SK-N-SH treated with all-trans-retinoic acid at 6 μM for 48 hours (cell line): ENCODE data around the gene PIBF1.

ENCODE experiments used
- ATAC-seq: fragments of 200-7000 bp; cut with Tn5 transposase; 3 replicates; pipeline ENCODE4 v1.9.1; 2020; ENCODE audit warnings: mild to moderate bottlenecking, moderate library complexity
- ARNTL ChIP-seq: fragments of 450-650 bp; formaldehyde crosslinking; IDR thresholded peaks from 2 replicates; pipeline ENCODE4 v1.5.0; 2020; ENCODE audit warnings: low read depth, mild to moderate bottlenecking, moderate library complexity, borderline replicate concordance
- CSDC2 ChIP-seq: fragments of 250-450 bp; sonication (Bioruptor Pico); IDR thresholded peaks from 2 replicates; pipeline ENCODE4 v1.5.0; 2020; ENCODE audit warnings: mild to moderate bottlenecking, moderate library complexity
- CSRNP3 ChIP-seq: fragments of 250-450 bp; sonication (Bioruptor Pico); IDR thresholded peaks from 2 replicates; pipeline ENCODE4 v1.5.1; 2021; ENCODE audit warnings: mild to moderate bottlenecking, moderate library complexity
- GLIS3 ChIP-seq: fragments of 250-450 bp; sonication (Bioruptor Pico); IDR thresholded peaks from 2 replicates; pipeline ENCODE4 v1.5.0; 2020; ENCODE audit warnings: mild to moderate bottlenecking, moderate library complexity
- ISL1 ChIP-seq: fragments of 250-450 bp; sonication (Bioruptor Pico); IDR thresholded peaks from 2 replicates; pipeline ENCODE4 v2.1.2; 2022; ENCODE audit warnings: mild to moderate bottlenecking, moderate library complexity
- OSR1 ChIP-seq: fragments of 250-450 bp; sonication (Bioruptor Pico); IDR thresholded peaks from 2 replicates; pipeline ENCODE4 v1.8.0; 2022; ENCODE audit warnings: moderate library complexity, mild to moderate bottlenecking, inconsistent platforms
- POU6F1 ChIP-seq: fragments of 250-450 bp; sonication (Bioruptor Pico); IDR thresholded peaks from 2 replicates; pipeline ENCODE4 v1.8.0; 2021; ENCODE audit warnings: low read depth, mild to moderate bottlenecking, moderate library complexity, borderline replicate concordance
- PPARA ChIP-seq: fragments of 250-450 bp; sonication (Bioruptor Pico); IDR thresholded peaks from 2 replicates; pipeline ENCODE4 v1.5.0; 2020; ENCODE audit warnings: mild to moderate bottlenecking, borderline replicate concordance
- RARB ChIP-seq: fragments of 250-450 bp; sonication (Bioruptor Pico); IDR thresholded peaks from 2 replicates; pipeline ENCODE4 v1.8.0; 2021; ENCODE audit warnings: mild to moderate bottlenecking, moderate library complexity
- TCF4 ChIP-seq: fragments of 250-450 bp; sonication (Bioruptor Pico); IDR thresholded peaks from 2 replicates; pipeline ENCODE4 v1.8.0; 2021; ENCODE audit warnings: mild to moderate bottlenecking, moderate library complexity, borderline replicate concordance
- TOX ChIP-seq: fragments of 250-450 bp; sonication (Bioruptor Pico); IDR thresholded peaks from 2 replicates; pipeline ENCODE4 v1.8.0; 2021; ENCODE audit warnings: mild to moderate bottlenecking, moderate library complexity, borderline replicate concordance
- ZC3H10 ChIP-seq: fragments of 250-450 bp; sonication (Bioruptor Pico); IDR thresholded peaks from 2 replicates; pipeline ENCODE4 v1.5.1; 2021; ENCODE audit warnings: mild to moderate bottlenecking, moderate library complexity
- ZFP3 ChIP-seq: fragments of 250-450 bp; sonication (Bioruptor Pico); IDR thresholded peaks from 2 replicates; pipeline ENCODE4 v1.5.0; 2020; ENCODE audit warnings: mild to moderate bottlenecking, moderate library complexity
- ZFP30 ChIP-seq: fragments of 450-650 bp; formaldehyde crosslinking; IDR thresholded peaks from 2 replicates; pipeline ENCODE4 v1.5.0; 2022; ENCODE audit warnings: mild to moderate bottlenecking, moderate library complexity
- ZNF565 ChIP-seq: fragments of 450-650 bp; formaldehyde crosslinking; conservative IDR thresholded peaks from 2 replicates; pipeline ENCODE4 v1.5.0; 2020; ENCODE audit warnings: low read depth, mild to moderate bottlenecking, moderate library complexity
- ZNF70 ChIP-seq: fragments of 450-650 bp; formaldehyde crosslinking; IDR thresholded peaks from 2 replicates; pipeline ENCODE4 v1.5.0; 2020; ENCODE audit warnings: mild to moderate bottlenecking, moderate library complexity
- ZNF8 ChIP-seq: fragments of 450-650 bp; formaldehyde crosslinking; IDR thresholded peaks from 2 replicates; pipeline ENCODE4 v1.5.0; 2020; ENCODE audit warnings: mild to moderate bottlenecking, moderate library complexity
- TF ChIP-seq, protein P1 (sequence below): fragments of 250-450 bp; sonication (Bioruptor Pico); IDR thresholded peaks from 2 replicates; pipeline ENCODE4 v1.5.1; 2020; ENCODE audit warnings: low read depth, mild to moderate bottlenecking, moderate library complexity
- TF ChIP-seq, protein P2 (sequence below): fragments of 250-450 bp; sonication (Bioruptor Pico); IDR thresholded peaks from 2 replicates; pipeline ENCODE4 v1.5.0; 2020; ENCODE audit warnings: mild to moderate bottlenecking, moderate library complexity

The PIBF1 gene

GRCh38 chr13:72823724-72824123 lies 41.8 kb downstream of the PIBF1 start (continued):
- TF ChIP-seq POU6F1 (no peak), ZFP3 (CRISPR knock-in tag) (no peak), TOX (no peak), GLIS3 (CRISPR knock-in tag) (no peak)
- TF ChIP-seq, all 23 proteins: peak for 0

- ATAC-seq: no peak
- TF ChIP-seq, protein P1, sequence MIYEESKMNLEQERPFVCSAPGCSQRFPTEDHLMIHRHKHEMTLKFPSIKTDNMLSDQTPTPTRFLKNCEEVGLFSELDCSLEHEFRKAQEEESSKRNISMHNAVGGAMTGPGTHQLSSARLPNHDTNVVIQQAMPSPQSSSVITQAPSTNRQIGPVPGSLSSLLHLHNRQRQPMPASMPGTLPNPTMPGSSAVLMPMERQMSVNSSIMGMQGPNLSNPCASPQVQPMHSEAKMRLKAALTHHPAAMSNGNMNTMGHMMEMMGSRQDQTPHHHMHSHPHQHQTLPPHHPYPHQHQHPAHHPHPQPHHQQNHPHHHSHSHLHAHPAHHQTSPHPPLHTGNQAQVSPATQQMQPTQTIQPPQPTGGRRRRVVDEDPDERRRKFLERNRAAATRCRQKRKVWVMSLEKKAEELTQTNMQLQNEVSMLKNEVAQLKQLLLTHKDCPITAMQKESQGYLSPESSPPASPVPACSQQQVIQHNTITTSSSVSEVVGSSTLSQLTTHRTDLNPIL: no peak
- TF ChIP-seq ZNF70 (CRISPR knock-in tag): no peak
- TF ChIP-seq POU6F1: no peak
- TF ChIP-seq, protein P2, sequence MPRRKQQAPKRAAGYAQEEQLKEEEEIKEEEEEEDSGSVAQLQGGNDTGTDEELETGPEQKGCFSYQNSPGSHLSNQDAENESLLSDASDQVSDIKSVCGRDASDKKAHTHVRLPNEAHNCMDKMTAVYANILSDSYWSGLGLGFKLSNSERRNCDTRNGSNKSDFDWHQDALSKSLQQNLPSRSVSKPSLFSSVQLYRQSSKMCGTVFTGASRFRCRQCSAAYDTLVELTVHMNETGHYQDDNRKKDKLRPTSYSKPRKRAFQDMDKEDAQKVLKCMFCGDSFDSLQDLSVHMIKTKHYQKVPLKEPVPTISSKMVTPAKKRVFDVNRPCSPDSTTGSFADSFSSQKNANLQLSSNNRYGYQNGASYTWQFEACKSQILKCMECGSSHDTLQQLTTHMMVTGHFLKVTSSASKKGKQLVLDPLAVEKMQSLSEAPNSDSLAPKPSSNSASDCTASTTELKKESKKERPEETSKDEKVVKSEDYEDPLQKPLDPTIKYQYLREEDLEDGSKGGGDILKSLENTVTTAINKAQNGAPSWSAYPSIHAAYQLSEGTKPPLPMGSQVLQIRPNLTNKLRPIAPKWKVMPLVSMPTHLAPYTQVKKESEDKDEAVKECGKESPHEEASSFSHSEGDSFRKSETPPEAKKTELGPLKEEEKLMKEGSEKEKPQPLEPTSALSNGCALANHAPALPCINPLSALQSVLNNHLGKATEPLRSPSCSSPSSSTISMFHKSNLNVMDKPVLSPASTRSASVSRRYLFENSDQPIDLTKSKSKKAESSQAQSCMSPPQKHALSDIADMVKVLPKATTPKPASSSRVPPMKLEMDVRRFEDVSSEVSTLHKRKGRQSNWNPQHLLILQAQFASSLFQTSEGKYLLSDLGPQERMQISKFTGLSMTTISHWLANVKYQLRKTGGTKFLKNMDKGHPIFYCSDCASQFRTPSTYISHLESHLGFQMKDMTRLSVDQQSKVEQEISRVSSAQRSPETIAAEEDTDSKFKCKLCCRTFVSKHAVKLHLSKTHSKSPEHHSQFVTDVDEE: no peak
- TF ChIP-seq RARB (CRISPR knock-in tag): no peak
- TF ChIP-seq TCF4 (CRISPR knock-in tag): no peak
These were observed 52.7 kb downstream of the PIBF1 start for GRCh38 chr13:72834601-72835000.

- ATAC-seq: peak; percentile 99
- TF ChIP-seq ZNF565 (no peak), ZFP30 (CRISPR knock-in tag) (no peak), RARB (CRISPR knock-in tag) (no peak), ARNTL (CRISPR knock-in tag) (no peak), ZNF8 (CRISPR knock-in tag) (no peak), CSRNP3 (CRISPR knock-in tag) (no peak), TOX (no peak), OSR1 (CRISPR knock-in tag) (no peak), PPARA (no peak), CSDC2 (CRISPR knock-in tag) (no peak)
These were observed 58.0 kb downstream of the PIBF1 start for GRCh38 chr13:72839831-72840426.

GRCh38 chr13:72842991-72843390 lies 61.1 kb downstream of the PIBF1 start:
- no peak for ATAC-seq
- no peak for TF ChIP-seq ZNF8 (CRISPR knock-in tag)
- no peak for TF ChIP-seq PPARA
- no peak for TF ChIP-seq CSDC2 (CRISPR knock-in tag)
- no peak for TF ChIP-seq ZFP3 (CRISPR knock-in tag)
- TF ChIP-seq ARNTL (CRISPR knock-in tag): no peak
- TF ChIP-seq OSR1 (CRISPR knock-in tag): no peak
- TF ChIP-seq ISL1 (CRISPR knock-in tag): no peak
- TF ChIP-seq, protein P2: no peak
- no peak for TF ChIP-seq CSRNP3 (CRISPR knock-in tag)
- TF ChIP-seq RARB (CRISPR knock-in tag): no peak
- no peak for TF ChIP-seq POU6F1
- no peak for TF ChIP-seq ZC3H10 (CRISPR knock-in tag)
- no peak for TF ChIP-seq TOX
- no peak for TF ChIP-seq GLIS3 (CRISPR knock-in tag)
